BE2C (cell line): ENCODE data around the gene KRT17.

Experiments used
- DNase-seq: peaks from one replicate; pipeline ENCODE4 v3.0.0-alpha.2; 2020
- H3K27me3 ChIP-seq: fragments of 250-450 bp; sonication (Bioruptor Pico); 2 replicates; pipeline ENCODE4 v1.5.1; 2020; ENCODE audit warnings: mild to moderate bottlenecking
- H3K36me3 ChIP-seq: fragments of 250-450 bp; sonication (Bioruptor Pico); 2 replicates; pipeline ENCODE4 v1.5.1; 2020; ENCODE audit warnings: mild to moderate bottlenecking
- H3K4me1 ChIP-seq: fragments of 250-450 bp; sonication (Bioruptor Pico); 2 replicates; pipeline ENCODE4 v1.5.1; 2020
- H3K4me3 ChIP-seq: 2 replicates; pipeline ENCODE4 v1.5.1; 2011; ENCODE audit warnings: low read depth, low read length
- H3K9me3 ChIP-seq: fragments of 250-450 bp; sonication (Bioruptor Pico); 2 replicates; pipeline ENCODE4 v1.5.1; 2020
- TF ChIP-seq, protein P1 (sequence below): IDR thresholded peaks from 2 replicates; pipeline ENCODE4 v1.5.1; 2012; ENCODE audit warnings: mild to moderate bottlenecking, low read depth, low read length

KRT17 gene

DNA sequence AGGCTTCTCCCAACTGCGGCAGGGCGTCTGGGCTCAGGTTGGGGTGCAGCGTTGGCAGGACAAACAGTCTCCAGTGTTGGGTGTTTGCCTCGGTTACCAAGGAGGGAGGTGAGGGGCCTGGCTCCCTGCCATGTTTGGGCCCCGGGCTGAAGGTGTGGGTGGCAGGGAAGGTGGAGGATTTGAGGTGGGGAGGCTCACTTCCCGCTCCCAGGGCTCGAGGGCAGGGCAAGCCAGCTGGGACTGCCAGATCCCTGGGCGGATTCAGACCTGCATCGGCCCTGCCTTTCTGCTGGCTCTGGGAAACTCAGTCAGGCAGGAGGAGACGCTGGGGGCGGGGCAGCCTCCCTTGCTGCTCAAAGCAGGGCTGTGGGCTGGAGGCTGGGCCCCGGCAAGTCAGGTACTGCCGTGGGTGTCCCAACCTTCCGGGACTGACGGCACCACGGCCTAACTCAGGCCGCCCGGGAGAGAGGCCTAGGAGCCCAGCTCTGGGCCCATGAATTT is 31.3 kb upstream of the KRT17 start:
- Histone ChIP-seq H3K27me3 (no peaks in the 10 kb centered on the region), H3K4me3 (no peak overlapping the region), H3K4me1 (no peaks in the 10 kb centered on the region), H3K9me3 (no peaks in the 10 kb centered on the region), H3K36me3 (no peaks in the 10 kb centered on the region)
- TF ChIP-seq, protein P1, sequence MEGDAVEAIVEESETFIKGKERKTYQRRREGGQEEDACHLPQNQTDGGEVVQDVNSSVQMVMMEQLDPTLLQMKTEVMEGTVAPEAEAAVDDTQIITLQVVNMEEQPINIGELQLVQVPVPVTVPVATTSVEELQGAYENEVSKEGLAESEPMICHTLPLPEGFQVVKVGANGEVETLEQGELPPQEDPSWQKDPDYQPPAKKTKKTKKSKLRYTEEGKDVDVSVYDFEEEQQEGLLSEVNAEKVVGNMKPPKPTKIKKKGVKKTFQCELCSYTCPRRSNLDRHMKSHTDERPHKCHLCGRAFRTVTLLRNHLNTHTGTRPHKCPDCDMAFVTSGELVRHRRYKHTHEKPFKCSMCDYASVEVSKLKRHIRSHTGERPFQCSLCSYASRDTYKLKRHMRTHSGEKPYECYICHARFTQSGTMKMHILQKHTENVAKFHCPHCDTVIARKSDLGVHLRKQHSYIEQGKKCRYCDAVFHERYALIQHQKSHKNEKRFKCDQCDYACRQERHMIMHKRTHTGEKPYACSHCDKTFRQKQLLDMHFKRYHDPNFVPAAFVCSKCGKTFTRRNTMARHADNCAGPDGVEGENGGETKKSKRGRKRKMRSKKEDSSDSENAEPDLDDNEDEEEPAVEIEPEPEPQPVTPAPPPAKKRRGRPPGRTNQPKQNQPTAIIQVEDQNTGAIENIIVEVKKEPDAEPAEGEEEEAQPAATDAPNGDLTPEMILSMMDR: no peak
- DNase-seq: peak; percentile 65

DNA sequence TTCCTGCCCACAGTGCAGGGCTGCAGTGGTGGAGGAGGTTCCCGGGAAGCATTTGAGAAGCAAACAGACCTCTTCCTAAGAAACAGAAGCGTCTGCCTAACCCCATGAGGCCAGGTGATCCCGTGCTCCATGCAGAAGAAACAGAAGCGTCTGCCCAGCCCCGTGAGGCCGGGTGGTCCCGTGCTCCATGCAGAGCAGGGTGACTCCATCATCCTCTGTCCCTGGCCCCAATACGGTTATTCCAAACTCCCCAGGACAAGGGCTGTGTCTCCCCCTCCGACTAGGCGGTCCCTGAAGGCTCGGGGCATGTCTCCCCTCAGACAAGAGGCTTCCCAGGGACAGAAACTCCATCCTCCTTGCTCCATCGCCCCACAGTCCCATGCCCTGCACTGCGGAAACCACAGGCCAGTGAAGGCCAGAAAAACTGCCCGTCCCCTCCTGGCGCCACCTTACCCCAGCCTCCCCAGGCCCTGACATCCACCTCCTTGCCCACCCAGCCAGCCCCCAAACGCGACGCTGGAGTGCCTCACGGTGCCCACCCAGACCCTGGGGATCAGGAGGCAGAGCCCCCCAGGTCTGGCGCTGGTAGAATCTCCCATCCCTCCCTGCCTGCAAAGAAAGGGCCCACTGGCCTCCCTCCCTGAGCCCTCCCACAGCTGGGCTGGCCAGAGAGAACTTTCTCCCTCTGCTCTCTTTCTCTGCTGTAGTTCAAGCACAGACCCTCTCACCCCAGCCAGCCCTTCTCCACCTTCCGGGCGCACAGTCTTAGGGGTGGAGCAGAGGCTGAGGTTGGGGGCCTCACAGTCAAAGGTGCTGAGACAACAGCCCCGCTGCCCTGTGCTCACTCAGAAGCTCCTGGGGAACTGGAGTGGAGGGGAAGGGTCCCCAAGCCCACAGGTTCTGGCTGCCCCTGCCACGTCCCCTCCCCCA is 30.6 kb upstream of the KRT17 start:
- H3K4me3 ChIP-seq: no peak overlapping the region
- TF ChIP-seq, protein P1: no peak
- no peaks in the 10 kb centered on the region for H3K4me1 ChIP-seq
- DNase-seq: no peak
- H3K36me3 ChIP-seq: no peaks in the 10 kb centered on the region
- H3K9me3 ChIP-seq: no peaks in the 10 kb centered on the region
- no peaks in the 10 kb centered on the region for H3K27me3 ChIP-seq

DNA sequence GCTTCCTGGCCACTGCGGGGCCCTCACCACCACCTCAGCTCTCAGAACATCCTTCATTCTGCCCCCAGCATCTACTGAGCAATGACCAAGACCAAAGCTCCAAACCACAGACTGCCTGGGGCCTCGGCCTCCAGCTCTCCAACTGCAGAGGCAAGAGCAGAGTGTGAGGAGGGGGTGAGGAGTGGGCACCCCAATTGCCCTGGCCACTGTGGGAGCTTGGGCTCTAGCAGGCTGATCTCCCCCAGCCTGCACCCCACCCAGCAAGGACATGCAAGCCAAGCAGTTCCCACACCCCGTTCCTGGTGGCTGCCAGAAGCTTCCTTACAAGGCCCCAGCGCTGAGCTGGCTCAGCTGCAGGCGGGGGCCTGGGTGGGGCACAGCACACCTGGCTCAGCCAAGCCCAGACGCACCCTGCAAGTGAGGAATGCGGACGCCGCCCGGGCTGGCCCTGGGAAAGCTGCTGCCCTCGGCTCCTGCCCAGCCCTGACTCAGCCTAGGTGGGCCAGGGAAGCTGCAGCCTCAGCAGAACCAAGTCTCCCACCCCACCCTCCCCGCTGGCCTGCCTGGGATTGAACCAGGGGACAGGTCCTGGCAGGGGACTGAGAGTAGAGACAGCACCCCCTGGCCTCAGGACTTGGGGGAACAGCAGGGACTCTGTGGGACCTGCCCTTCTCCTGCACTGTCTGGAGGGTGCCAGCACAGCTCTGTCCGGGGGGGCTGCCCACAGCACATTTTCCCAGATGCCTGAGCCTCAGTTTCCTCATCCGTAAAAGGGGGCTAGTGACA is 29.7 kb upstream of the KRT17 start:
- TF ChIP-seq, protein P1: no peak
- no peak for DNase-seq
- Histone ChIP-seq H3K4me1 (no peaks in the 10 kb centered on the region), H3K4me3 (no peak overlapping the region), H3K9me3 (no peaks in the 10 kb centered on the region), H3K36me3 (no peaks in the 10 kb centered on the region), H3K27me3 (no peaks in the 10 kb centered on the region)

DNA sequence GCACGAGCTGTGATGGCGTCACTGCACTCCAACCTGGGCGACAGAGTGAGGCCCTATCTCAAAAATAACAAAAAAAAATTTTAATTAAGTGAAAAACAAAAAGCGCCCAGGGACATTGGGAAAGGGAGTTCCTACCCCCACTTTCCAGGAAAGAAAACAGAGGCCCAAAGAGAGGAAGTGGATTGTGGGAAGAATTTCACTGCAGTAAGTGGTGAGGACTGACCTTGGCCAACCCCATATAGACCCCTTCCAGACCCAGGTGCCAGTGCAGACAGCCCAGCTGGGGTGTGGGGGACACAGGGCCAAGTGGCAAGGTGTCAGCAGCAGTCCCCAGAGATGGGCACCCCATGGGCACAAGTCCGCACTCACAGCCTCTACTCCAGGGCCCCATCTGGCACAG is 29.0 kb upstream of the KRT17 start:
- no peaks in the 10 kb centered on the region for H3K27me3 ChIP-seq
- H3K9me3 ChIP-seq: no peaks in the 10 kb centered on the region
- DNase-seq: no peak
- no peaks in the 10 kb centered on the region for H3K36me3 ChIP-seq
- TF ChIP-seq, protein P1: no peak
- H3K4me3 ChIP-seq: no peak overlapping the region
- H3K4me1 ChIP-seq: no peaks in the 10 kb centered on the region

DNA sequence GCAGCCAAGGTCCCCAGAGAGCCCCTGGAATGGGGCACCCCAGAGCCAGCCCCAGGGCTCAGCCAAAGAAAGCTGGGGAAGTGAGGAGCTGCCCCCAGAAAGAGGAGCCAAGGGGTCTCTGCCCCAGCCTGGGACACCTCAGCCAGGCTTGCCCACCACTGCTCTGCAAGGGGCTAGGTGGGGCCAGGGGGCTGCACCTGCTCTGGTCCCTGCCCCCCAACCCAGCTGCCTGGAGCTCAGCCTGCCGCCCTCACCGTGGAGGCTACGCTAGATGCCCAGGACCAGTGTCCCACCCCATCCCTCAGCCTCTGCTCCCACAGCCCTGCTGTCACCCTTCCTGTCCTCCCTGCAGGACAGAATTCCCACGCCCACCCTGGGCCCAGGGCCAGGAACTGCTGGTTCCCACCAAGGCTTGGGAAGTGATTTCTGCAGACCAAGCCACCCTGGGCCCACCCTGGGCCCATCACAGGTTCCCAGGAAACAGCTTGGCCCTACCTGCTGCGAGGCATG is 28.1 kb upstream of the KRT17 start:
- H3K4me1 ChIP-seq: peaks cover 2% of the 10 kb centered on the region
- no peaks in the 10 kb centered on the region for H3K27me3 ChIP-seq
- no peak for DNase-seq
- H3K36me3 ChIP-seq: no peaks in the 10 kb centered on the region
- H3K9me3 ChIP-seq: no peaks in the 10 kb centered on the region
- no peak overlapping the region for H3K4me3 ChIP-seq
- TF ChIP-seq, protein P1: no peak
